ENCODE results near the gene DPEP2NB.
A peak's percentile ranks its signal among the peaks of the same experiment; 100 is the strongest.
"Not testable (repeated sequence)": the region's sequence is repeated elsewhere in the genome, so short reads cannot be mapped to it uniquely, and the experiment has no call there.

The DPEP2NB gene

GRCh38 chr16:68009872-68010271 lies 5.8 kb downstream of the DPEP2NB start:
- not testable (repeated sequence) for DNase-seq

DNA sequence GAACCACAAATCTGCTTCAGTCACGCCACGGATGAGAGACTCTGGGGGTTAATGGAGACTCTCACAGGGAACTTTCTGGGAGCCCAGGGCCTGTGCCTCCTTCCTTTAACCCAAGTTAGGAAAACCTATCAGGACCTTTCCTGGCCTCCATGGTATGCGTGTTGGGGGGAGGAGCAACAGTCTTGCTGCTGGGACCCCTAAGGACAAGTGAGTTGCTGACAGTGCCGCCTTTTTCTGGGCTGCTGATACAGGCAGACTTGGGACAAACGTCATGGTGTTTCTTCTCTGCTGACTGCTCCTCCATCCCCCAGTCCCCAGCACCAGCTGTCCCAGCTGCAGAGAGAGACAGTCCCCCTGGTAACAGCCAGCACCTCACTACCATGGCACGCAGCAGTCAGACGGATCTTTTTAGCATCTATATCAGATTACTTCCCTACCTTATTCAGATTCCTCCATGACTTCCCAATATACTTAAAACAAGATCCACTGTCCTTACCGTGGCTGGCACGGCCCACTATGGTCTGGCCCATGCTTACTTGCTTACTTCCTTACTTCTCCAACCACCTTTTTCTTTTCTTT lies 6.5 kb downstream of the DPEP2NB start:
- no peak for DNase-seq

- peak; percentile 78 for DNase-seq
These were observed 9.9 kb downstream of the DPEP2NB start for GRCh38 chr16:68005786-68006286.

DNA sequence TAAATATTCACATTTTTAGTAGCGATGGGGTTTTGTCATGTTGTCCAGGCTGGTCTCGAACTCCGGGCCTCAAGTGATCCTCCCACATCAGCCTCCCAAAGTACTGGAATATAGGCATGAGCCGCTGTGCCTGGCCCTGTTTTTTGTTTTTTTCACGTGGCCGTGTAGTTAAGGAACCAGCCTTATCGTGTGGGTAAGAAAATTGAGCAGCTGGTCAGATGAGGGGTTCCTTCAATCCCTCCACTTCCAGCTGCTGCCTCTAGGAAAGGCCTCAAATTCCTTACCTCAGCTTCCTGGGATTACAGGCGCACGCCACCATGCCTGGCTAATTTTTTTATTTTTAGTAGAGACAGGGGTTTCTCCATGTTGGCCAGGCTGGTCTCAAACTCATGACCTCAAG lies 10.5 kb downstream of the DPEP2NB start:
- no peak for DNase-seq

DNA sequence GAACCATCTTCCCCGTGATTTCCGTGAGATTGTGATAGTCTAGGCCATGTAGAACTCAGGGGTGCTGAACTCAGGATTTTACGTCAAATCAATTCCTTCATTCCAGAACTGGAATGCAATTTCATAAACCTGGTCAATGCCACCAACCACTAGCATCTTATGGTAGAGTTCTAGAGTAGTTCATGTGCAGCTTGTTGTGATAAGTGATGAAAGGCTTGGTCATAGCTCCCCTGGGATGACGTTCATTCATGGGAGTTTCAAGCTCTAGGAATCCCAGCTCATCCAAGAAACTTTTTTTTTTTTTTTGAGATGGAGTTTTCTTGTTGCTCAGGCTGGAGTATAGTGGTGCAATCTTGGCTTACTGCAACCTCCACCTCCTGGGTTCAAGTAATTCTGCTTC lies 12.7 kb downstream of the DPEP2NB start:
- DNase-seq: no peak

GRCh38 chr16:68000450-68000849 lies 15.3 kb downstream of the DPEP2NB start:
- no peak for DNase-seq

DNA sequence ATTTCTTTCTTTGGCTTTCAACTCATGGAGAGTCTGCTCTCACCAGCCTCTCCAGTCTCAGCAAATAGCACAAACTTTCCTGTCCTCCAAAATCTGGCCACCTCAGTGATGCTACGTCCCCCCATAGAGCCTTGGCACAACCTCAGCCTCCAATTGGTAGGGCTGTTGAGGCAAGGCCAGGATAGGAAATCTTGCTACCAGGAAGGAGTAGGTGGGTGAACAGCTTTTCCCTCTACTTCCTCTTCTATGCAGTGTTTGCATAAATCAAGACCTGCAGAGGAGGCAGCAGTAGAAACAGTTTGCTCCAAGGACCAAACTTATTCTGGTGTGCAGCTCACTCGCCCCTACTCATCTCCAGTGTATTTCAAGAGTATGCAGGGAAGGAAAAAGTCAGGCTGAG lies 15.7 kb downstream of the DPEP2NB start:
- DNase-seq: peak; percentile 24

- DNase-seq: peak; percentile 74
These were observed 16.7 kb downstream of the DPEP2NB start, which contains the start of gene DPEP2 for GRCh38 chr16:67998779-67999688. Gene DPEP2 (minus strand): TSS chr16:67999484. CDS start chr16:67993212, 6,272 bp downstream.

GRCh38 chr16:67998231-67998778 lies 17.4 kb downstream of the DPEP2NB start:
- DNase-seq: not testable (repeated sequence)

GRCh38 chr16:67996666-67997065 lies 19.0 kb downstream of the DPEP2NB start:
- no peak for DNase-seq

DNA sequence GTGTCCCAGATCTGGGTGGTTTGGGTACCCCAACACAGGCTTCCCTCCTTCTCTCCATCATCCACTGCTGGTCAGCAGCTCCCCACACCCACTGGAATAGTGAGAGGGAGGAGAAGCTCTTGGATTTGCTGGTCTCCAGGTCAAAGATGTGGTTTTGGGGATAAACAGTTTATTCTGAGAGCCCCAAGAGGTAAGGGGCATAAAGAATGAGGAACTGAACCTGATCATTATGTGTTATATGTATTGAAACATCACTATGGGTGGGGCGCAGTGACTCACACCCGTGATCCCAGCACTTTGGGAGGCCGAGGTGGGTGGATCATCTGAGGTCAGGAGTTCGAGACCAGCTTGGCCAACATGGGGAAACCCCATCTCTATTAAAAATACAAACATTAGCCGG lies 20.3 kb downstream of the DPEP2NB start:
- peak; percentile 26 for DNase-seq

DNA sequence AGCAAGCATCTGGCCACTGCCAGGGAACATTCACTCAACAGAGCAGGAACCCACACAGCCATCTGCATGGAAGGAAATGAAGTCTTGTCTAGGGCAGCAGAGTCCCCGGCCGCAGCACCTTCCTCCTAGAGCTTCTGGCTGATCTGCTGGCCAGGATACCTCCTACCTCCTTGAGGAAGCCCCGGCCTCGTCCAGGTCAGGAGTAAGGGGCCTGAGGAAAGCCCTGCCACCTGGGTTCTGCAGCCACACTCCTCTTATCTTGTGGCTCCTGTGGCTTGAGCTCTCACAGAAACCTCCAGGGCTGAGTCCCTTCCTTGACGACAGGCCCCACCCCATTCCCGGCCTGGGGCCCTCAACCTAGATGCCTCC lies 21.7 kb downstream of the DPEP2NB start:
- DNase-seq: not testable (repeated sequence)

DNA sequence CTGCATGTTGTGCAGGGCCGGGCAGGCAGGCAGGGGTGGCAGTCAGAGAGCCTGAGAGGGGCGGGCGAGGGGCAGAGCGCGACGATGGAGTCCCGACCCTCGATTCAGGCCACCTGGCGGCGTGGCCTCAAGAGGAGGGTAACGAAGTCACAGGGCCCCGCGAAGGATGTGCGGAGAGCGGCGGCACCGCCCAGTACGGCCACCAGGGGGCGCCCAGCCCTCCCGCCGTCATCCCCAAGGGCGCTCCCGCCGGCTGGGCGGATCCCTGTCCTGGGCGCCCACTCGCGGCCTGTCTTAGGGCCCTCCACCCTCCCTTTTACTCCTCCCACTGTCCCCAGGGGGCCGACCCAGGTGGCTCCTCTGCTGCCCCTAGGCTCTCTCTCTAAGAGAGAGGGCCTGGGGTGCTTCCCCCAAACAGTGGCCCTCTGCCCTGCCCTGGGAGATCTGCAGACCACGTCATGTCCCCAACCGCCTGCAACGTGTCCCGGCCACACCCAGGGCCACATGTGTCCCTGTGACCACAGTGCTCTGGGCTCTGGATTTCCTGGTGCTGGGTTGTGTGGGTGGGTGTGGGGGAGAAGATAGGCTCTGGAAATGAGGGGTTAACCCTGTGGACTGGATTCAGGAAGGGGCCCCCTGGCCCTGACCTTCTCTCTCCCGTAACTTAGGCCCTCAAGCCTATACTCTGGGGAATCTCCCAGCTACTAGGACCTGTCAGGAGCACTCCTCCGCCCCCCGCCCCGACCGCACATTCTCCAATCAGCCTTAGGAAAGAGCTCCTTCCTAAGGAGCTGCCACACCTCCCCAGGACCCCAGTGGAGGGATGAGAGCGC lies 22.3 kb downstream of the DPEP2NB start:
- peak; percentile 88 for DNase-seq

- no peak for DNase-seq
These were observed 23.0 kb downstream of the DPEP2NB start for GRCh38 chr16:67992661-67993206.

DNA sequence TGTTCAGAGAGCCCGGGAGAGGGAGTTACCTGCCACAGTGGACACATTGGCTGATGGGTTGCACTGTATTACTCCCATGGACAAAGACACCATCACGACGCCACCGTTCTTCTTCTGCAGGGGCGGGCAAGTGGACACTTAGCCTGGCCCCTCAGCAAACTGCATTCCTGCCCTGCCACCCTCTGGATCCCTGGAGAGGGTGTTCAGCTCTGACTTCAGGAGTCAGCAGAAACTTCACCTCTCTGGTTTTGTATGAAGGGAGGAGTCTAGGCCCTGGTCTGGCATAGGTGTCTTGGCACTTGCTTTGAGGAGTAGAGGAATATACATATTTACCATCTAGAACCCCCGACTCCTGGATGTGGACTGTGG lies 25.7 kb downstream of the DPEP2NB start:
- no peak for DNase-seq

GRCh38 chr16:67989322-67990017 lies 26.2 kb downstream of the DPEP2NB start:
- no peak for DNase-seq

DNA sequence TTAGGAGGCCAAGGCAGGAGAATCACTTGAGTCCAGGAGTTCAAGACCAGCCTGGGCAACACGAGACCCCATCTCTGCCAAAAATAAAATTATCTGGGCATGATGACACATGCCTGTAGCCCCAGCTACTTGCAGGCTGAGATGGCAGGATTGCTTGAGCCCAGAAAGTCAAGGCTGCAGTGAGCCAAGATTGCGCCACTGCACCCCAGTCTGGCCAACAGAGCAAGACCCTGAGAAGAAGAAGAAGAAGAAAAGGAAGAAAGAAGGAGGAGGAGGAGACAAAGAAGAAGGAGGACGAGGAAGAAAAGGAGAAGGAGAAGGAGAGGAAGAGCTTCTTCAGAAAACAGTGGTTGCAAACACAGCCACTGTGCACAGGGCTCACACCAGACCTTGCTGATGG lies 27.0 kb downstream of the DPEP2NB start:
- DNase-seq: no peak

GRCh38 chr16:67987460-67988160 lies 28.1 kb downstream of the DPEP2NB start:
- no peak for DNase-seq

DNA sequence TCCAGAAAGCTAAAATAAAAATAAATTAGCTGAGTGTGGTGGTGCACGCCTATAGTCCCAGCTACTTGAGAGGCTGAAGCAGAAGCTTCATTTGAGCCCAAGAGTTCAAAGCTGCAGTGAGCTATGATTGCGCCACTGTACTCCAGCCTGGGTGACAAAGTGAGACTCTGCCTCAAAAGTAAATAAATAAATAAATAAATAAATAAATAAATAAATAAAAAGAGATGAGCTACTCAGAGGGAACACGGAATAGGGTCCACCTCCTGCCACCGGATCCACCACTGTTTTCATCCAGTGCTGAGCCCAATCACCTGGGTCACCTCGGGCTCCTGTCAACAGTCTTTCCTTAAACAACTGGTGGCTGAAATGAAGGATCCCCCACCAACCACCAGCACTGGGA lies 28.8 kb downstream of the DPEP2NB start:
- DNase-seq: no peak

DNA sequence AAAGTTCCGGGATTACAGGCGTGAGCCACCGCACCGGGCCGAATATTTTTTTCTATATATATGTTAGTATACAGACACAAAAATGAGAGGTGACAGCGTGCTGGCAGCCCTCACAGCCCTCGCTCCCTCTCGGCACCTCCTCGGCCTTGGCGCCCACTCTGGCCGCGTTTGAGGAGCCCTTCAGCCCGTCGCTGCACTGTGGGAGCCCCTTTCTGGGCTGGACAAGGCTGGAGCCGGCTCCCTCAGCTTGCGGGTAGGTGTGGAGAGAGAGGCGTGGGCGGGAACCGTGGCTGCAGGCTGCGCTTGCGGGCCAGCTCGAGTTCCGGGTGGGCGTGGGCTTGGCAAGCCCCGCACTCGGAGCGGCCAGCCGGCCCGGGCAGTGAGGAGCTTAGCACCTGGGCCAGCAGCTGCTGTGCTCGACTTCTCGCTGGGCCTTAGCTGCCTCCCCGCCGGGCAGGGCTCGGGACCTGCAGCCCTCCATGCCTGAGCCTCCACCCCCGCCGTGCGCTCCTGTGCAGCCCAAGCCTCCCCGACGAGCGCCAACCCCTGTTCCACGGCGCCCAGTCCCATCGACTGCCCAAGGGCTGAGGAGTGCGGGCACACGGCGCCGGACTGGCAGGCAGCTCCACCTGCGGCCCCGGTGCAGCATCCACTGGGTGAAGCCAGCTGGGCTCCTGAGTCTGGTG lies 33.6 kb downstream of the DPEP2NB start:
- DNase-seq: no peak

All from CD4-positive, alpha-beta T cell treated with Interleukin-17A for 4 hours (primary cell).